Measurements from ENCODE around the gene CHD9NB. TPM values are rescaled to one million over a fixed set of nuclear protein-coding genes. Genes with fewer than 3 reads are reported as not detected.

CHD9NB gene
- total RNA-seq, 6 donors from 2014 or later = 1.0 to 55.0 (median 12.4) TPM

- Histone ChIP-seq H3K9me3 (no peaks in the 10 kb centered on the region), H3K36me3 (no peaks in the 10 kb centered on the region), H3K4me3 (no peak overlapping the region), H3K4me1 (peaks cover 29 to 52% (median 37%) of the 10 kb centered on the region in 4 donors), H3K27ac (no peak overlapping the region), H3K27me3 (no peaks in the 10 kb centered on the region)
- ATAC-seq (ENCODE audit: low FRiP score in 2 of 2) = no peak
- DNase-seq = no peak
- WGBS, 2 donors = 96% methylated on average over 7 of the region's 7 CpGs
- TF ChIP-seq POLR2A (IDR thresholded peaks at IDR 0.05) = no peak
- TF ChIP-seq CTCF (IDR thresholded peaks at IDR 0.05) = no peak
- no peak for TF ChIP-seq POLR2AphosphoS5 (IDR thresholded peaks at IDR 0.05)
- no peak for TF ChIP-seq EP300 (IDR thresholded peaks at IDR 0.05)
Observed at GRCh38 chr16:53059672-53060071, 7.0 kb upstream of the CHD9NB start.

GRCh38 chr16:53058882-53059281, 6.2 kb upstream of the CHD9NB start:
- Histone ChIP-seq H3K4me1 (peaks cover 35 to 54% (median 43%) of the 10 kb centered on the region in 4 donors), H3K27ac (no peak overlapping the region), H3K4me3 (no peak overlapping the region), H3K36me3 (no peaks in the 10 kb centered on the region), H3K27me3 (no peaks in the 10 kb centered on the region), H3K9me3 (no peaks in the 10 kb centered on the region)
- ATAC-seq (ENCODE audit: low FRiP score in 2 of 2) (no peak), DNase-seq (no peak)
- WGBS, 2 donors = 78 to 84% methylated on average over 5 of the region's 5 CpGs
- TF ChIP-seq CTCF (IDR thresholded peaks at IDR 0.05) (no peak), EP300 (IDR thresholded peaks at IDR 0.05) (no peak), POLR2AphosphoS5 (IDR thresholded peaks at IDR 0.05) (no peak), POLR2A (IDR thresholded peaks at IDR 0.05) (no peak)

GRCh38 chr16:53058441-53058840, 5.7 kb upstream of the CHD9NB start:
- no peaks in the 10 kb centered on the region for H3K9me3 ChIP-seq
- DNase-seq (no peak), ATAC-seq (ENCODE audit: low FRiP score in 2 of 2) (no peak)
- no peak overlapping the region for H3K4me3 ChIP-seq
- WGBS, 2 donors = 85 to 87% methylated on average over 5 of the region's 5 CpGs
- H3K27me3 ChIP-seq = no peaks in the 10 kb centered on the region
- no peak for TF ChIP-seq POLR2AphosphoS5 (IDR thresholded peaks at IDR 0.05)
- no peak for TF ChIP-seq POLR2A (IDR thresholded peaks at IDR 0.05)
- no peak for TF ChIP-seq EP300 (IDR thresholded peaks at IDR 0.05)
- TF ChIP-seq CTCF (IDR thresholded peaks at IDR 0.05) = no peak
- peaks cover 35 to 58% (median 44%) of the 10 kb centered on the region in 4 donors for H3K4me1 ChIP-seq
- no peak overlapping the region for H3K27ac ChIP-seq
- H3K36me3 ChIP-seq = no peaks in the 10 kb centered on the region

- no peak overlapping the region for H3K4me3 ChIP-seq
- TF ChIP-seq EP300 (IDR thresholded peaks at IDR 0.05) = no peak
- no peak for TF ChIP-seq POLR2A (IDR thresholded peaks at IDR 0.05)
- no peak for TF ChIP-seq POLR2AphosphoS5 (IDR thresholded peaks at IDR 0.05)
- TF ChIP-seq CTCF (IDR thresholded peaks at IDR 0.05) = no peak
- no peaks in the 10 kb centered on the region for H3K9me3 ChIP-seq
- no peaks in the 10 kb centered on the region for H3K36me3 ChIP-seq
- 89 to 91% methylated on average over 8 of the region's 8 CpGs for WGBS, 2 donors
- no peak for DNase-seq
- H3K27me3 ChIP-seq = no peaks in the 10 kb centered on the region
- H3K27ac ChIP-seq = no peak overlapping the region
- H3K4me1 ChIP-seq = peaks cover 35 to 65% (median 48%) of the 10 kb centered on the region in 4 donors
- ATAC-seq (ENCODE audit: low FRiP score in 2 of 2) = no peak
Observed at GRCh38 chr16:53057658-53058057, 5.0 kb upstream of the CHD9NB start.

- DNase-seq (peak in 1 of 2 donors; percentile 41), ATAC-seq (ENCODE audit: low FRiP score in 2 of 2) (no peak)
- Histone ChIP-seq H3K36me3 (no peaks in the 10 kb centered on the region), H3K27me3 (no peaks in the 10 kb centered on the region), H3K27ac (peak overlapping the region; percentile 87 to 95 (median 90)), H3K4me1 (peaks cover 23 to 58% (median 36%) of the 10 kb centered on the region in 4 donors), H3K9me3 (no peaks in the 10 kb centered on the region), H3K4me3 (peak overlapping the region in 2 of 4 donors; percentile 63 to 67)
- WGBS, 2 donors = 64 to 76% methylated on average over 8 of the region's 8 CpGs
- TF ChIP-seq POLR2AphosphoS5 (IDR thresholded peaks at IDR 0.05) = no peak
- no peak for TF ChIP-seq CTCF (IDR thresholded peaks at IDR 0.05)
- TF ChIP-seq EP300 (IDR thresholded peaks at IDR 0.05) = no peak
- no peak for TF ChIP-seq POLR2A (IDR thresholded peaks at IDR 0.05)
Observed at GRCh38 chr16:53056392-53056881, 3.7 kb upstream of the CHD9NB start.
